ENCODE data around the gene CRY2. TPM values are rescaled to one million over a fixed set of nuclear protein-coding genes. Genes with fewer than 3 reads are reported as not detected.

CRY2 gene
- polyA plus RNA-seq, 1 donor (not counting 4 experiments of a cell fraction or from before 2014, with no cell fraction given): 7.9 TPM

DNA sequence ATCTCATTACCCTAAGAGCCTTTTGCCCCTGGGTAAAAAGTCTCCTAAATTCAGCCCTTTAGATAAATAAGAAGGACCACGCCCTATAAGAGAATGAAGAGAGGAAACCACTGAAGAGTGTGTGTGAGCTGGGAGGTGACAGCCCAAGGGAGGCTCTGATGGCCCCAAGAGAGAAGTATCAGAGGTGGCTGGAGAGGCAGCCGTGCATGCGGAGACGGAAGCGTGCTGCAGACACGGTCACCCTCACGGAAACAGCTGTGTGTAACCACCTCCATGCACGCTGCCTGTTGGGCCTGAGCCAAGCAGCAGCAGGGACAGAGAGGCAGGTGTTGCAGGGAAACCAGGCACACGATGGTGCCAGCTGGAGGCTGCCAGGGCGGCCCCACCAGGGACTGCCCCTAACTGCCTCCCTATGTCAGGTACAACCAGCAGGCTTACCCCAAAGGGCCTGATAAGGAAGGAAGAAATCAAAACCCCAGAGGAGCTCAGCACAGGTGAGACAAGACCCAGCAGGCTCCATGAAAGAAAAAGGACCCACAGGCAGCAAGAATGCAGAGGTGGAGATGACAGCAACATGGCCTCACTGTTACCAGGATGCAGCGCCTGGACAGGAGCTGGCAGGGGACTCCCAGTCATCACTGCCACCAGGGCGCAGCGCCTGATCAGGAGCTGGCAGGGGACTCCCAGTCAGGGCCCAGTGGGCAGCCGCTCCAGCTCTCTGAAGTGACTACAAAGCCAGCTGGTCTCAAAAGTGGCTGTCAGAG lies 82.9 kb downstream of the CRY2 start:
- Histone ChIP-seq H3K27me3 (ENCODE audit: control insufficient read depth, extremely low read depth, insufficient read depth, low read length) (no peaks in the 10 kb centered on the region), H3K36me3 (ENCODE audit: control insufficient read depth in 2 of 2, extremely low read depth in 1 of 2, insufficient read depth in 2 of 2, low read length in 2 of 2) (peaks cover 3 to 11% of the 10 kb centered on the region in 2 experiments), H3K79me2 (ENCODE audit: control insufficient read depth, insufficient read depth, low read length) (no peaks in the 10 kb centered on the region), H3K4me1 (ENCODE audit: control insufficient read depth, extremely low read depth, insufficient read depth, low read length) (peaks cover 73% of the 10 kb centered on the region), H4K20me1 (ENCODE audit: control insufficient read depth, extremely low read depth, insufficient read depth, low read length) (no peaks in the 10 kb centered on the region), H3K4me3 (ENCODE audit: control insufficient read depth in 2 of 3, extremely low read depth in 1 of 3, insufficient read depth in 2 of 3, low read depth in 1 of 3, low read length in 3 of 3) (peak overlapping the region in 2 of 3 experiments; percentile 7 to 9), H3K9me3 (ENCODE audit: control insufficient read depth, low read depth, low read length) (no peaks in the 10 kb centered on the region), H2AFZ (ENCODE audit: control insufficient read depth, low read length) (no peak overlapping the region), H3K9me1 (ENCODE audit: control insufficient read depth, extremely low read depth, insufficient read depth, low read length) (peaks cover 2% of the 10 kb centered on the region), H3K9ac (ENCODE audit: control insufficient read depth, extremely low read depth, insufficient read depth, low read length) (peak overlapping the region; percentile 36), H3K27ac (ENCODE audit: control insufficient read depth, insufficient read depth, low read length) (peak overlapping the region; percentile 78), H3K4me2 (ENCODE audit: control insufficient read depth, extremely low read depth, insufficient read depth, low read depth, low read length) (peak overlapping the region; percentile 53)
- TF ChIP-seq, protein P1, sequence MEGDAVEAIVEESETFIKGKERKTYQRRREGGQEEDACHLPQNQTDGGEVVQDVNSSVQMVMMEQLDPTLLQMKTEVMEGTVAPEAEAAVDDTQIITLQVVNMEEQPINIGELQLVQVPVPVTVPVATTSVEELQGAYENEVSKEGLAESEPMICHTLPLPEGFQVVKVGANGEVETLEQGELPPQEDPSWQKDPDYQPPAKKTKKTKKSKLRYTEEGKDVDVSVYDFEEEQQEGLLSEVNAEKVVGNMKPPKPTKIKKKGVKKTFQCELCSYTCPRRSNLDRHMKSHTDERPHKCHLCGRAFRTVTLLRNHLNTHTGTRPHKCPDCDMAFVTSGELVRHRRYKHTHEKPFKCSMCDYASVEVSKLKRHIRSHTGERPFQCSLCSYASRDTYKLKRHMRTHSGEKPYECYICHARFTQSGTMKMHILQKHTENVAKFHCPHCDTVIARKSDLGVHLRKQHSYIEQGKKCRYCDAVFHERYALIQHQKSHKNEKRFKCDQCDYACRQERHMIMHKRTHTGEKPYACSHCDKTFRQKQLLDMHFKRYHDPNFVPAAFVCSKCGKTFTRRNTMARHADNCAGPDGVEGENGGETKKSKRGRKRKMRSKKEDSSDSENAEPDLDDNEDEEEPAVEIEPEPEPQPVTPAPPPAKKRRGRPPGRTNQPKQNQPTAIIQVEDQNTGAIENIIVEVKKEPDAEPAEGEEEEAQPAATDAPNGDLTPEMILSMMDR (optimal IDR thresholded peaks at IDR 0.05 in 1 of 3, IDR thresholded peaks at IDR 0.05 in 1 of 3, conservative IDR thresholded peaks at IDR 0.05 in 1 of 3; ENCODE audit: extremely low read depth in 1 of 3, insufficient read depth in 2 of 3, low read length in 3 of 3): no peak
- no peak for TF ChIP-seq EZH2 (IDR thresholded peaks at IDR 0.05; ENCODE audit: low read length)
- DNase-seq (ENCODE audit: low read depth, low spot score): no peak
- FAIRE-seq: no peak
- dilution Hi-C loops (cut with MboI; ENCODE audit: extremely low pct_ligation_motif_present, low sequenced_read_pairs): no loop called here

DNA sequence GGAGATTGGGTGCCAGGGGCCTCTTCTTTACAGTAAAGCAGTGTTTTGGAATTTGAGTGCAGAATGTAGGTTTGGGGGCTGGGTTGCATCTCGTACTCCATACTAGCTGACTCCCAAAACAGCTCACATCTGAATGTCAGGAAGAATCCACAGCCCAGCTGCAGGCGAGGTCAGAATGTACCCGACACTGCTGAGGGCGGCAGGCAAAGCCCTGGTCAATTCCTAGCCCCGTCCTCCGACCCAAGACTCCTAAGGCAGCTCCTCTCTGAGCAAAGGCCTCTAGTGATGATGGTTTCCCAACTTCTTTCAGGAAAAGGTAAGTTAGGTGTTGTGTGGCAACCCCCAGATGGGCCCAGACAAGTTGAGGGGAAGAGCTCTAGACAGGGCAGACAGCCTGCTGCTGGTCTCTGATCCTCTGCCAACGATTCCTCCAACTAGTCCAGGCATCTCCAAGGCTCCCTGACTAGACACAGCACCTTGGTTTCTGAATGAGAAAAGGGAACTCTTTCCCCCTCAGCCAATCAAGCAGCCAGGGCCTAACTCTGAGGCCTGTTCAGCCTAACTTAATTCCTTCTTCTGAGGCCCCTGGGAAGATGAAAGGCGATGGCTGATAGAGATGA lies 83.8 kb downstream of the CRY2 start:
- H4K20me1 ChIP-seq (ENCODE audit: control insufficient read depth, extremely low read depth, insufficient read depth, low read length): no peaks in the 10 kb centered on the region
- H3K4me1 ChIP-seq (ENCODE audit: control insufficient read depth, extremely low read depth, insufficient read depth, low read length): peaks cover 78% of the 10 kb centered on the region
- no peaks in the 10 kb centered on the region for H3K9me3 ChIP-seq (ENCODE audit: control insufficient read depth, low read depth, low read length)
- H3K4me3 ChIP-seq (ENCODE audit: control insufficient read depth in 2 of 3, extremely low read depth in 1 of 3, insufficient read depth in 2 of 3, low read depth in 1 of 3, low read length in 3 of 3): peak overlapping the region in 1 of 3 experiments; percentile 15
- FAIRE-seq: peak; percentile 98
- H3K79me2 ChIP-seq (ENCODE audit: control insufficient read depth, insufficient read depth, low read length): no peaks in the 10 kb centered on the region
- peaks cover 2% of the 10 kb centered on the region for H3K9me1 ChIP-seq (ENCODE audit: control insufficient read depth, extremely low read depth, insufficient read depth, low read length)
- dilution Hi-C loops (cut with MboI; ENCODE audit: extremely low pct_ligation_motif_present, low sequenced_read_pairs): no loop called here
- DNase-seq (ENCODE audit: low read depth, low spot score): peak; percentile 65
- no peaks in the 10 kb centered on the region for H3K27me3 ChIP-seq (ENCODE audit: control insufficient read depth, extremely low read depth, insufficient read depth, low read length)
- TF ChIP-seq, protein P1 (optimal IDR thresholded peaks at IDR 0.05 in 1 of 3, IDR thresholded peaks at IDR 0.05 in 1 of 3, conservative IDR thresholded peaks at IDR 0.05 in 1 of 3; ENCODE audit: extremely low read depth in 1 of 3, insufficient read depth in 2 of 3, low read length in 3 of 3): no peak
- no peak for TF ChIP-seq EZH2 (IDR thresholded peaks at IDR 0.05; ENCODE audit: low read length)
- H3K27ac ChIP-seq (ENCODE audit: control insufficient read depth, insufficient read depth, low read length): peak overlapping the region; percentile 78
- H3K36me3 ChIP-seq (ENCODE audit: control insufficient read depth in 2 of 2, extremely low read depth in 1 of 2, insufficient read depth in 2 of 2, low read length in 2 of 2): peaks cover 4 to 13% of the 10 kb centered on the region in 2 experiments
- peak overlapping the region; percentile 53 for H3K4me2 ChIP-seq (ENCODE audit: control insufficient read depth, extremely low read depth, insufficient read depth, low read depth, low read length)
- H2AFZ ChIP-seq (ENCODE audit: control insufficient read depth, low read length): no peak overlapping the region
- peak overlapping the region; percentile 56 for H3K9ac ChIP-seq (ENCODE audit: control insufficient read depth, extremely low read depth, insufficient read depth, low read length)
